Measurements from ENCODE around the gene TMC1.
"Not testable (repeated sequence)": the region's sequence is repeated elsewhere in the genome, so short reads cannot be mapped to it uniquely, and the experiment has no call there.

The TMC1 gene

GRCh38 chr9:72855890-72856523, 334.6 kb downstream of the TMC1 start:
- ATAC-seq (ENCODE audit: low read depth), result no peak
- Histone ChIP-seq H3K27ac (ENCODE audit: poor library complexity, severe bottlenecking) (no peak overlapping the region), H3K9me3 (ENCODE audit: severe bottlenecking) (no peaks in the 10 kb centered on the region), H3K27me3 (ENCODE audit: insufficient read depth, poor library complexity, severe bottlenecking) (no peaks in the 10 kb centered on the region), H3K4me1 (ENCODE audit: insufficient read depth, poor library complexity, severe bottlenecking) (no peaks in the 10 kb centered on the region), H3K36me3 (ENCODE audit: low read depth) (no peaks in the 10 kb centered on the region), H3K4me3 (ENCODE audit: severe bottlenecking) (no peak overlapping the region)
- no peak for DNase-seq (ENCODE audit: low spot score)
- no peak for TF ChIP-seq CTCF (IDR thresholded peaks at IDR 0.05; ENCODE audit: poor library complexity, severe bottlenecking)

- no peak overlapping the region for H3K4me3 ChIP-seq (ENCODE audit: severe bottlenecking)
- DNase-seq (ENCODE audit: low spot score) (no peak), ATAC-seq (ENCODE audit: low read depth) (peak; percentile 48; the same call in 1 of the 3 replicates)
- peak; percentile 82 for TF ChIP-seq CTCF (IDR thresholded peaks at IDR 0.05; ENCODE audit: poor library complexity, severe bottlenecking)
- H3K27ac ChIP-seq (ENCODE audit: poor library complexity, severe bottlenecking), result no peak overlapping the region
- H3K36me3 ChIP-seq (ENCODE audit: low read depth), result no peaks in the 10 kb centered on the region
- no peaks in the 10 kb centered on the region for H3K9me3 ChIP-seq (ENCODE audit: severe bottlenecking)
- no peaks in the 10 kb centered on the region for H3K4me1 ChIP-seq (ENCODE audit: insufficient read depth, poor library complexity, severe bottlenecking)
- no peaks in the 10 kb centered on the region for H3K27me3 ChIP-seq (ENCODE audit: insufficient read depth, poor library complexity, severe bottlenecking)
These were observed 335.7 kb downstream of the TMC1 start for GRCh38 chr9:72856972-72857623.

- no peak overlapping the region for H3K27ac ChIP-seq (ENCODE audit: poor library complexity, severe bottlenecking)
- no peaks in the 10 kb centered on the region for H3K27me3 ChIP-seq (ENCODE audit: insufficient read depth, poor library complexity, severe bottlenecking)
- no peak overlapping the region for H3K4me3 ChIP-seq (ENCODE audit: severe bottlenecking)
- no peak for TF ChIP-seq CTCF (IDR thresholded peaks at IDR 0.05; ENCODE audit: poor library complexity, severe bottlenecking)
- ATAC-seq (ENCODE audit: low read depth) (no peak), DNase-seq (ENCODE audit: low spot score) (no peak)
- H3K4me1 ChIP-seq (ENCODE audit: insufficient read depth, poor library complexity, severe bottlenecking), result no peaks in the 10 kb centered on the region
- H3K36me3 ChIP-seq (ENCODE audit: low read depth), result no peaks in the 10 kb centered on the region
- no peaks in the 10 kb centered on the region for H3K9me3 ChIP-seq (ENCODE audit: severe bottlenecking)
These were observed 336.2 kb downstream of the TMC1 start for GRCh38 chr9:72857624-72857996.

GRCh38 chr9:72858089-72858912, 336.9 kb downstream of the TMC1 start:
- Histone ChIP-seq H3K9me3 (ENCODE audit: severe bottlenecking) (no peaks in the 10 kb centered on the region), H3K4me1 (ENCODE audit: insufficient read depth, poor library complexity, severe bottlenecking) (no peaks in the 10 kb centered on the region), H3K36me3 (ENCODE audit: low read depth) (no peaks in the 10 kb centered on the region), H3K4me3 (ENCODE audit: severe bottlenecking) (no peak overlapping the region), H3K27me3 (ENCODE audit: insufficient read depth, poor library complexity, severe bottlenecking) (no peaks in the 10 kb centered on the region), H3K27ac (ENCODE audit: poor library complexity, severe bottlenecking) (no peak overlapping the region)
- ATAC-seq (ENCODE audit: low read depth) (no peak), DNase-seq (ENCODE audit: low spot score) (no peak)
- TF ChIP-seq CTCF (IDR thresholded peaks at IDR 0.05; ENCODE audit: poor library complexity, severe bottlenecking), result no peak

GRCh38 chr9:72862788-72863187, 341.4 kb downstream of the TMC1 start:
- not testable (repeated sequence) for DNase-seq (ENCODE audit: low spot score); H3K4me1 ChIP-seq (ENCODE audit: insufficient read depth, poor library complexity, severe bottlenecking); H3K36me3 ChIP-seq (ENCODE audit: low read depth); H3K27me3 ChIP-seq (ENCODE audit: insufficient read depth, poor library complexity, severe bottlenecking); H3K4me3 ChIP-seq (ENCODE audit: severe bottlenecking); H3K27ac ChIP-seq (ENCODE audit: poor library complexity, severe bottlenecking); H3K9me3 ChIP-seq (ENCODE audit: severe bottlenecking); ATAC-seq (ENCODE audit: low read depth)
